SK-N-SH (cell line): ENCODE measurements around the gene MMP21. TPM values are rescaled to one million over a fixed set of nuclear protein-coding genes. Genes with fewer than 3 reads are reported as not detected.

Source experiments
- CTCF ChIA-PET: fragments of 300-600, 350-600 bp; formaldehyde crosslinking; extraction: SDS; loops from one replicate; lab custom pipeline; 2021; lab: Yijun Ruan, JAX
- POLR2A ChIA-PET: fragments of 350-600 bp; sonication (Branson Sonifier 250); formaldehyde crosslinking; extraction: SDS; loops from one replicate; lab custom pipeline; 2020; ENCODE audit warnings: antibody characterized with exemption, inconsistent platforms; lab: Yijun Ruan, JAX
- DNase-seq: peaks from one replicate; pipeline ENCODE4 v3.0.0; 2012
- H2AFZ ChIP-seq: fragments of 200-600 bp; sonication (generic); 2 replicates; pipeline ENCODE4 v1.8.1; 2016; ENCODE audit warnings: antibody characterized with exemption, mild to moderate bottlenecking, low read depth
- H3F3A ChIP-seq: fragments of 200-600 bp; sonication (generic); replicated peaks from 2 replicates; pipeline ENCODE3; 2016; ENCODE audit warnings: antibody characterized with exemption, mild to moderate bottlenecking; ENCODE audit not compliant: insufficient read depth
- H3K27ac ChIP-seq, 2 experiments: fragments of 200-500 bp in 1 of 2; fragments of 200-600 bp in 1 of 2; sonication (Bioruptor generic) in 1 of 2; sonication (generic), shearing (Covaris generic) in 1 of 2; 2 replicates each; pipeline versions ENCODE4 v1.5.1 to v1.6.1; 2014 to 2016; ENCODE audit warnings: low read depth in 2 of 2, inconsistent platforms in 1 of 2, low read length in 1 of 2, mild to moderate bottlenecking in 1 of 2, mixed read lengths in 1 of 2
- H3K27me3 ChIP-seq: fragments of 200-600 bp; sonication (generic), shearing (Covaris generic); 2 replicates; pipeline ENCODE4 v1.6.1; 2016; ENCODE audit warnings: mixed run types; ENCODE audit not compliant: insufficient read depth
- H3K36me3 ChIP-seq, 2 experiments: fragments of 200-500 bp in 1 of 2; fragments of 200-600 bp in 1 of 2; sonication (Bioruptor generic) in 1 of 2; sonication (generic) in 1 of 2; replicated peaks in 1 of 2; 2 replicates each; pipeline versions ENCODE3 to v1.5.1; 2014 to 2016; ENCODE audit warnings: low read length in 1 of 2, mild to moderate bottlenecking in 1 of 2; ENCODE audit not compliant: insufficient read depth in 2 of 2, control insufficient read depth in 1 of 2
- H3K4me1 ChIP-seq, 2 experiments: fragments of 200-500 bp in 1 of 2; fragments of 200-600 bp in 1 of 2; sonication (Bioruptor generic) in 1 of 2; sonication (generic), shearing (Covaris generic) in 1 of 2; 2 replicates each; pipeline versions ENCODE4 v1.5.1 to v1.6.1; 2014 to 2016; ENCODE audit warnings: low read depth in 1 of 2, low read length in 1 of 2, mixed run types in 1 of 2; ENCODE audit not compliant: insufficient read depth in 2 of 2, control insufficient read depth in 1 of 2
- H3K4me2 ChIP-seq: fragments of 200-600 bp; sonication (generic), shearing (Covaris generic); 2 replicates; pipeline ENCODE4 v1.6.1; 2017; ENCODE audit warnings: mixed run types
- H3K4me3 ChIP-seq, 2 experiments: fragments of 200-500 bp in 1 of 2; fragments of 200-600 bp in 1 of 2; sonication (Bioruptor generic) in 1 of 2; sonication (generic), shearing (Covaris generic) in 1 of 2; 2 replicates each; pipeline versions ENCODE4 v1.5.1 to v1.8.1; 2014 to 2016; ENCODE audit warnings: low read depth in 2 of 2, inconsistent platforms in 1 of 2, low read length in 1 of 2, mild to moderate bottlenecking in 1 of 2, mixed read lengths in 1 of 2, moderate library complexity in 1 of 2
- H3K79me2 ChIP-seq: fragments of 200-600 bp; sonication (generic); 2 replicates; pipeline ENCODE4 v1.8.1; 2017; ENCODE audit warnings: mild to moderate bottlenecking; ENCODE audit not compliant: insufficient read depth
- H3K9ac ChIP-seq: fragments of 200-600 bp; sonication (generic); 2 replicates; pipeline ENCODE4 v1.6.1; 2017; ENCODE audit warnings: mixed run types
- H3K9me2 ChIP-seq: fragments of 200-600 bp; sonication (generic); 2 replicates; pipeline ENCODE4 v1.6.1; 2017; ENCODE audit warnings: mixed run types
- H3K9me3 ChIP-seq: fragments of 200-600 bp; sonication (generic); 2 replicates; pipeline ENCODE4 v1.6.1; 2017; ENCODE audit warnings: mixed run types, mild to moderate bottlenecking, moderate library complexity
- H4K20me1 ChIP-seq: fragments of 200-600 bp; sonication (generic); 2 replicates; pipeline ENCODE4 v1.6.1; 2017; ENCODE audit warnings: mild to moderate bottlenecking, mixed run types; ENCODE audit not compliant: insufficient read depth
- CHD2 ChIP-seq: fragments of 150-350 bp; IDR thresholded peaks from 2 replicates; pipeline ENCODE4 v1.6.1; 2018; ENCODE audit warnings: low read length; ENCODE audit not compliant: partially characterized antibody
- EP300 ChIP-seq, 2 experiments: IDR thresholded peaks; 2 replicates each; pipeline versions ENCODE4 v1.4.0 to v1.6.1; 2012; ENCODE audit warnings: borderline replicate concordance in 1 of 2, low read depth in 1 of 2, low read length in 1 of 2
- EZH2phosphoT487 ChIP-seq: fragments of 200-600 bp; sonication (generic); IDR thresholded peaks from 2 replicates; pipeline ENCODE4 v1.6.1; 2017; ENCODE audit warnings: low read depth, mixed run types, mild to moderate bottlenecking, antibody characterized with exemption, moderate library complexity, borderline replicate concordance
- GATA2 ChIP-seq: sonication (generic); formaldehyde crosslinking; IDR thresholded peaks from 2 replicates; pipeline ENCODE4 v1.5.0; 2020; ENCODE audit warnings: mild to moderate bottlenecking, missing genetic modification reagents
- IRF3 ChIP-seq: fragments of 150-350 bp; IDR thresholded peaks from 2 replicates; pipeline ENCODE4 v1.6.1; 2016; ENCODE audit warnings: mild to moderate bottlenecking, low read depth, low read length
- JUND ChIP-seq: IDR thresholded peaks from 2 replicates; pipeline ENCODE4 v1.4.0; 2012
- MAX ChIP-seq: IDR thresholded peaks from 2 replicates; pipeline ENCODE4 v1.4.0; 2012; ENCODE audit warnings: low read depth
- MEF2A ChIP-seq: IDR thresholded peaks from 2 replicates; pipeline ENCODE4 v1.4.0; 2012; ENCODE audit warnings: low read depth, borderline replicate concordance
- MXI1 ChIP-seq: IDR thresholded peaks from 2 replicates; pipeline ENCODE4 v1.6.1; 2012; ENCODE audit warnings: mild to moderate bottlenecking, low read depth, low read length, improper control_type of control experiment
- NRF1 ChIP-seq: IDR thresholded peaks from 2 replicates; pipeline ENCODE4 v1.6.1; 2012; ENCODE audit warnings: low read depth, mild to moderate bottlenecking, low read length
- PBX3 ChIP-seq: IDR thresholded peaks from 2 replicates; pipeline ENCODE4; 2012
- RCOR1 ChIP-seq: fragments of 150-350 bp; IDR thresholded peaks from 2 replicates; pipeline ENCODE4 v1.6.1; 2017; ENCODE audit warnings: antibody characterized with exemption, low read length
- RFX5 ChIP-seq: IDR thresholded peaks from 2 replicates; pipeline ENCODE4 v1.6.1; 2012; ENCODE audit warnings: mild to moderate bottlenecking, improper control_type of control experiment, low read length
- SIN3A ChIP-seq: IDR thresholded peaks from 2 replicates; pipeline ENCODE4 v1.6.1; 2012; ENCODE audit warnings: low read depth, mild to moderate bottlenecking, low read length, moderate library complexity, borderline replicate concordance
- SMC3 ChIP-seq: IDR thresholded peaks from 2 replicates; pipeline ENCODE4 v1.6.1; 2012; ENCODE audit warnings: low read depth, low read length, improper control_type of control experiment
- TCF12 ChIP-seq: IDR thresholded peaks from 2 replicates; pipeline ENCODE4 v1.4.0; 2012
- YY1 ChIP-seq: IDR thresholded peaks from 2 replicates; pipeline ENCODE4 v1.4.0; 2012; ENCODE audit warnings: low read depth, mild to moderate bottlenecking
- ZBTB33 ChIP-seq: IDR thresholded peaks from 2 replicates; pipeline ENCODE4 v1.4.0; 2012; ENCODE audit warnings: low read depth, borderline replicate concordance
- WGBS: methylation state at CpG from one replicate; pipeline ENCODE4 v1.1.6; 2017; ENCODE audit warnings: low lambda C conversion rate; 5-methylcytosine and 5-hydroxymethylcytosine counted together
- polyA plus RNA-seq, 3 experiments: library from polyadenylated mRNA; depleted of rRNA; stranded (reverse); fragments of >200 nt; gene quantifications; 2 replicates each; pipeline ENCODE4 v1.2.3, GENCODE V29; 2012

MMP21 gene
- polyA plus RNA-seq, 1 of the 3 experiments (the other 2 are of a cell fraction), result 0.02 TPM

GRCh38 chr10:125761961-125762360 lies 13.7 kb downstream of the MMP21 start:
- no peaks in the 10 kb centered on the region for H3K9me2 ChIP-seq
- no peak overlapping the region for H3K4me2 ChIP-seq
- peaks cover 68 to 90% of the 10 kb centered on the region in 2 experiments for H3K36me3 ChIP-seq
- no peak overlapping the region for H3K27ac ChIP-seq
- H2AFZ ChIP-seq, result no peak overlapping the region
- no peaks in the 10 kb centered on the region for H3K4me1 ChIP-seq
- no peaks in the 10 kb centered on the region for H3F3A ChIP-seq
- no peak for TF ChIP-seq NRF1
- H3K9ac ChIP-seq, result no peak overlapping the region
- 53% methylated on average over 1 of the region's 1 CpG for WGBS
- H3K4me3 ChIP-seq, result no peak overlapping the region
- ChIA-PET CTCF (no interaction called here), POLR2A (no interaction called here)
- no peaks in the 10 kb centered on the region for H3K27me3 ChIP-seq
- no peaks in the 10 kb centered on the region for H3K9me3 ChIP-seq
- no peaks in the 10 kb centered on the region for H4K20me1 ChIP-seq
- DNase-seq, result no peak
- H3K79me2 ChIP-seq, result no peaks in the 10 kb centered on the region

- no peaks in the 10 kb centered on the region for H4K20me1 ChIP-seq
- no peaks in the 10 kb centered on the region for H3K9me2 ChIP-seq
- no peak overlapping the region for H2AFZ ChIP-seq
- no peak for DNase-seq
- no peak overlapping the region for H3K9ac ChIP-seq
- peaks cover 74 to 89% of the 10 kb centered on the region in 2 experiments for H3K36me3 ChIP-seq
- no peak overlapping the region for H3K27ac ChIP-seq
- no peaks in the 10 kb centered on the region for H3K9me3 ChIP-seq
- CTCF ChIA-PET, result interaction anchor here (1.1 kb wide), 1 partner anchor 10 kb away, joined by 3 read pairs; no protein-coding TSS in a partner anchor
- TF ChIP-seq JUND (no peak), CHD2 (no peak), GATA2 (no peak), NRF1 (no peak), RFX5 (no peak), PBX3 (no peak), RCOR1 (no peak)
- no peak overlapping the region for H3K4me2 ChIP-seq
- no peaks in the 10 kb centered on the region for H3K27me3 ChIP-seq
- no peaks in the 10 kb centered on the region for H3K4me1 ChIP-seq
- H3K4me3 ChIP-seq, result no peak overlapping the region
- no peaks in the 10 kb centered on the region for H3F3A ChIP-seq
- WGBS, result 99% methylated on average over 4 of the region's 4 CpGs
- POLR2A ChIA-PET, result no interaction called here
- no peaks in the 10 kb centered on the region; the same call in 1 of the 2 replicates for H3K79me2 ChIP-seq
Observed at GRCh38 chr10:125757742-125758141, 17.9 kb downstream of the MMP21 start.

GRCh38 chr10:125756853-125757487 lies 18.7 kb downstream of the MMP21 start:
- peaks cover 75 to 89% of the 10 kb centered on the region in 2 experiments for H3K36me3 ChIP-seq
- WGBS, result 91% methylated on average over 5 of the region's 5 CpGs
- DNase-seq, result no peak
- TF ChIP-seq ZBTB33 (no peak), EP300 (IDR thresholded peaks at IDR 0.05; ENCODE audit: borderline replicate concordance in 1 of 2, low read depth in 1 of 2, low read length in 1 of 2) (no peak), TCF12 (no peak), EZH2phosphoT487 (no peak), MXI1 (no peak), MEF2A (no peak), IRF3 (no peak), SMC3 (no peak), MAX (no peak), YY1 (no peak), SIN3A (no peak)
- TF ChIP-seq, all 33 proteins: peak for 0
- no peak overlapping the region for H3K4me3 ChIP-seq
- no peak overlapping the region for H3K4me2 ChIP-seq
- CTCF ChIA-PET, result no interaction called here
- no peaks in the 10 kb centered on the region for H3K27me3 ChIP-seq
- H3K4me1 ChIP-seq, result no peaks in the 10 kb centered on the region
- H4K20me1 ChIP-seq, result no peaks in the 10 kb centered on the region
- H3K27ac ChIP-seq, result no peak overlapping the region
- H2AFZ ChIP-seq, result no peak overlapping the region
- no peaks in the 10 kb centered on the region for H3F3A ChIP-seq
- no peaks in the 10 kb centered on the region for H3K9me2 ChIP-seq
- no peak overlapping the region for H3K9ac ChIP-seq
- H3K9me3 ChIP-seq, result no peaks in the 10 kb centered on the region
- POLR2A ChIA-PET, result interaction anchor here (0.6 kb wide), 1 partner anchor 897 kb away, joined by 5 read pairs; no protein-coding TSS in a partner anchor
- no peaks in the 10 kb centered on the region; the same call in 1 of the 2 replicates for H3K79me2 ChIP-seq
